ENCODE measurements around the gene RASGEF1B.

RASGEF1B gene

GRCh38 chr4:81442484-81443085, 29.1 kb downstream of the RASGEF1B start:
- FAIRE-seq (no peak), DNase-seq (ENCODE audit: insufficient read length) (no peak)
- TF ChIP-seq TAF1 (IDR thresholded peaks at IDR 0.05; ENCODE audit: borderline replicate concordance, low read depth, low read length) = no peak
- no peak for TF ChIP-seq POLR2AphosphoS5 (IDR thresholded peaks at IDR 0.05; ENCODE audit: low read depth, low read length)
- no peak for TF ChIP-seq POLR2A (IDR thresholded peaks at IDR 0.05; ENCODE audit: low read depth, low read length)

GRCh38 chr4:81440949-81441348, 30.8 kb downstream of the RASGEF1B start:
- TF ChIP-seq TAF1 (IDR thresholded peaks at IDR 0.05; ENCODE audit: borderline replicate concordance, low read depth, low read length) = no peak
- TF ChIP-seq POLR2AphosphoS5 (IDR thresholded peaks at IDR 0.05; ENCODE audit: low read depth, low read length) = no peak
- no peak for TF ChIP-seq POLR2A (IDR thresholded peaks at IDR 0.05; ENCODE audit: low read depth, low read length)
- FAIRE-seq (no peak), DNase-seq (ENCODE audit: insufficient read length) (no peak)

- no peak for DNase-seq (ENCODE audit: insufficient read length)
- FAIRE-seq = no peak
- TF ChIP-seq POLR2A (IDR thresholded peaks at IDR 0.05; ENCODE audit: low read depth, low read length) (no peak), POLR2AphosphoS5 (IDR thresholded peaks at IDR 0.05; ENCODE audit: low read depth, low read length) (no peak), TAF1 (IDR thresholded peaks at IDR 0.05; ENCODE audit: borderline replicate concordance, low read depth, low read length) (no peak)
Measured at GRCh38 chr4:81436941-81437574, 34.6 kb downstream of the RASGEF1B start.

DNA sequence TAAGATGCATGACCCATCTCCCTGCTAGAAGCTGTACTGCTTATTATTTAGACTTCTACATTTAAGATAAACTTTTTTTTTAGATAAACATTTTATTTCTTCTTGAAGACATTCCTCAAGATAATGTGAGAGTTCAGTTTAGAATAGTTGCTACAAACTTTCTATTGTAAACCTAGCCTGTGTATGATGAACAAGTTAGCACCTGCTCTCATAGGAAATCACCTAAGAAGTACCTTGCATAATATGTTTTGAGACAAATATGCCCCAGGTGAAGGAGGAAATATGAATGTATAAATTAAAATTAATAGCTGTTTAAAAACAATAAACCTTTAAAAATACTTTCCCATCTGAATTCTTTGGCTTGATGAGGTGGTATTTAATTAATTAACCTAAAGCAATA, 35.6 kb downstream of the RASGEF1B start:
- TF ChIP-seq POLR2A (IDR thresholded peaks at IDR 0.05; ENCODE audit: low read depth, low read length) (no peak), POLR2AphosphoS5 (IDR thresholded peaks at IDR 0.05; ENCODE audit: low read depth, low read length) (no peak), TAF1 (IDR thresholded peaks at IDR 0.05; ENCODE audit: borderline replicate concordance, low read depth, low read length) (no peak)
- DNase-seq (ENCODE audit: insufficient read length) (no peak), FAIRE-seq (no peak)

DNA sequence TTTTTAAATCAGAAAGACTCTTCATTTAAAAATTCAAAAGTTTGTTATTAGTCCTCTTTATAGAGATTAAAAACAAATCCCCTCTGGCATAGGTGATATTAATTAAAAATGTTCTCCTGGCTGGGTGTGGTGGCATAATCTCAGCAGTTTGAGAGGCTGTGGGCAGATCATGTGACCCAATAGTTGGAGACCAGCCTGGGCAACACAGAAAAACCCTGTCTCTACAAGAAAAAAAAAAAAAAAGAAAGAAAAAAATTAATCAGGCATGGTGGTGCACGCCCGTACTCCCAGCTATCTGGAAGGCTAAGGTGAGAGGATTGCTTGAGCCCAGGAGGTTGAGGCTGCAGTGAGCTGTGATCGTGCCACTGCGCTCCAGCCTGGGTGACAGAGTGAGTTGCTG, 38.9 kb downstream of the RASGEF1B start:
- DNase-seq (ENCODE audit: insufficient read length) (no peak), FAIRE-seq (no peak)
- TF ChIP-seq TAF1 (IDR thresholded peaks at IDR 0.05; ENCODE audit: borderline replicate concordance, low read depth, low read length) (no peak), POLR2AphosphoS5 (IDR thresholded peaks at IDR 0.05; ENCODE audit: low read depth, low read length) (no peak), POLR2A (IDR thresholded peaks at IDR 0.05; ENCODE audit: low read depth, low read length) (no peak)

- TF ChIP-seq TAF1 (IDR thresholded peaks at IDR 0.05; ENCODE audit: borderline replicate concordance, low read depth, low read length) (no peak), POLR2A (IDR thresholded peaks at IDR 0.05; ENCODE audit: low read depth, low read length) (no peak), POLR2AphosphoS5 (IDR thresholded peaks at IDR 0.05; ENCODE audit: low read depth, low read length) (no peak)
- no peak for FAIRE-seq
- no peak for DNase-seq (ENCODE audit: insufficient read length)
Measured at GRCh38 chr4:81431971-81432370, 39.7 kb downstream of the RASGEF1B start.

DNA sequence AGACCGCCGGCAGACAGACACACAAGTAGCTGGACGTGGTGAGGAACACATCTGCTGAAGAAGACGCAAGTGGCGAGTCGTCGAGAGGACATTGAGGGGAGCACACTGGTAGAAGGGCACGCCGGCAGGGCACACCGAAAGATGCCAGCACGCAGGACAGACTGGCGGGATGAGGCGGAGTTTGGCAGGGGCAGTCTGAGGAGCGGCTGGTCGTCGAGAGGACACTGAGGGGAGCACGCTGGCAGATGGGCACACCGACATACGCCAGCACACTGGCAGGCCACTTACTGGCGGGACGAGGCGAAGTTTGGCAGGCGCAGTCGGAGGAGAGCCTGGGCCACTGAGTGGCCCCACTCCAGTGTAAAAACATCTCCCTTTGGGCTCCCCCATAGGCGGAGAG, 42.1 kb downstream of the RASGEF1B start:
- no peak for DNase-seq (ENCODE audit: insufficient read length)
- FAIRE-seq = no peak
- TF ChIP-seq POLR2A (IDR thresholded peaks at IDR 0.05; ENCODE audit: low read depth, low read length) (no peak), POLR2AphosphoS5 (IDR thresholded peaks at IDR 0.05; ENCODE audit: low read depth, low read length) (no peak), TAF1 (IDR thresholded peaks at IDR 0.05; ENCODE audit: borderline replicate concordance, low read depth, low read length) (no peak)

GRCh38 chr4:81429031-81429430, 42.7 kb downstream of the RASGEF1B start:
- DNase-seq (ENCODE audit: insufficient read length) = no peak
- no peak for TF ChIP-seq POLR2A (IDR thresholded peaks at IDR 0.05; ENCODE audit: low read depth, low read length)
- TF ChIP-seq TAF1 (IDR thresholded peaks at IDR 0.05; ENCODE audit: borderline replicate concordance, low read depth, low read length) = no peak
- no peak for TF ChIP-seq POLR2AphosphoS5 (IDR thresholded peaks at IDR 0.05; ENCODE audit: low read depth, low read length)
- no peak for FAIRE-seq

GRCh38 chr4:81428002-81428401, 43.7 kb downstream of the RASGEF1B start:
- no peak for TF ChIP-seq POLR2A (IDR thresholded peaks at IDR 0.05; ENCODE audit: low read depth, low read length)
- DNase-seq (ENCODE audit: insufficient read length) (no peak), FAIRE-seq (no peak)

DNA sequence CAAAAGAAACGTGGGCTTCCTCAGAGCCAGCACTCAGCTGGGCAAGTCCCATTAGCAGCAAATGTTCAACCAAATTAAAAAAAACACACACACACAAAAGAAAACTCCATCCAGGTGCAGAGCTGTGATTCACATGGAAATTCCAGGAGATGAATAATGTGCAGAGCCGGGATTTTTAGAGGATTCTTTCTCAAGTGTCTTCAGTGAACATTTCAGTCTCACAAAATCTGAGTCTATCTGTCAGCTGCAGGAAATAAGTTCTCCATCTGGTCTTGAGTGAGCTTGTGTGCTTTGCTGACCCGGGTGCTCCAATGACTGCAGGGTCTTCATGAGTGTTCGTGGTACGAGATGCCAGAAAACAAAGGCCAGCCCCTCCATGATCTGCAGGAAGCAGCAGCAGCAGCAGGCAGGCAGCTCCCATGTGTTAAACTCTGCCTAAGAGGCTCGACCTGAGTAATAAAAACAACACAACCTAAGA, 44.3 kb downstream of the RASGEF1B start:
- TF ChIP-seq POLR2AphosphoS5 (IDR thresholded peaks at IDR 0.05; ENCODE audit: low read depth, low read length) (no peak), POLR2A (IDR thresholded peaks at IDR 0.05; ENCODE audit: low read depth, low read length) (no peak), TAF1 (IDR thresholded peaks at IDR 0.05; ENCODE audit: borderline replicate concordance, low read depth, low read length) (no peak)
- FAIRE-seq (no peak), DNase-seq (ENCODE audit: insufficient read length) (no peak)

DNA sequence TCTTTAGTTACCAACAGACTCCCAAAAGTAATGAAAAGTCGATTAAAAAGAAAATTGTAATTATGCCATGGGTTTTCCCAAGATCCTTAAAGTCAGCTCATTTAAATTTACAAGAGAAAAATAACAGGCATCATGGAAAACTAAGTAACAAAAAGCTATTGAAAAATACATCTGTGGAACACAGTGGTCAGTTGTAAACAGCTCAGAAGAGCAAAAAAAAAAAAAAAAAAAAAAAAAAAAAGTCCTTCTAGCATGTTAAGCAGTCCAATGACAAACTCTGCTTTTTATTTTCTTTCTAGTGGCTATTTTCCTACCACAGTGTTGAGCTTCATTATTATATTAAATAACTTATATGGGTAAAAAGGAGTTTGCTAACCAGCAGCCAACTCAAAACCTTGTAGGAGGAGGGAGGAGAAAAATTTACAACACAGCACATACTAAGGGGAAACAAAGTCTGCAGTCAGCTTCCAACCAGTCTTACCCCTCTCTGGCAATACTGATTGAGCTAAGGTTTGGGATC, 44.9 kb downstream of the RASGEF1B start:
- no peak for TF ChIP-seq TAF1 (IDR thresholded peaks at IDR 0.05; ENCODE audit: borderline replicate concordance, low read depth, low read length)
- no peak for TF ChIP-seq POLR2AphosphoS5 (IDR thresholded peaks at IDR 0.05; ENCODE audit: low read depth, low read length)
- FAIRE-seq (no peak), DNase-seq (ENCODE audit: insufficient read length) (no peak)
